Measurements from ENCODE around the gene NCOA5. TPM values are rescaled to one million over a fixed set of nuclear protein-coding genes. Genes with fewer than 3 reads are reported as not detected.

Gene NCOA5
- total and polyA plus RNA-seq, 10 donors: 14.3 to 33.2 (median 27.7) TPM

DNA sequence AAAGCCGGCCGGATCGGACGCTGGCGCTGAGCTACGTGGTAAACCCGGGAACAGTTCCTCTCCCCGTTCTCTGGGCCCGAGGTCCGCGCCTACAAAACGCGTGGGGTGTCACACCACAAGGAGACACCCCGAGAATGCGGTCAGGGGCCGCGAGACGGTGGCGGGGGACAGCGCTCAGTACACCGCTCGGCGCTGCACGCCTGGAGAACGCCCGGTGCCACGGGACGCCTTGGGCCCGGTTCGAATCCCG is 670 bp downstream of the NCOA5 start:
- Histone ChIP-seq H3K27ac (peak overlapping the region; percentile 96 to 99 (median 99)), H3K4me1 (peaks cover 41 to 60% (median 57%) of the 10 kb centered on the region in 6 donors), H3K36me3 (peaks cover 0 to 5% (median 0%) of the 10 kb centered on the region in 6 donors), H3K27me3 (replicated peaks in 1 of 7) (no peaks in the 10 kb centered on the region), H3K4me3 (peak overlapping the region; percentile 66 to 94 (median 74)), H3K9me3 (no peaks in the 10 kb centered on the region)
- intact Hi-C loops (cut with DNase I; ENCODE audit: low total_unique reads): loop anchor here (10.0 kb wide), 1 partner anchor 64 kb away; the partner anchor contains the start of gene SLC12A5
- WGBS, 5 donors: 0 to 1% (median 0%) methylated on average over 4 to 31 of the region's 31 CpGs
- DNase-seq: peak; percentile 93
- TF ChIP-seq POLR2A (IDR thresholded peaks at IDR 0.05) (no peak), POLR2AphosphoS5 (IDR thresholded peaks at IDR 0.05) (no peak)
- TF ChIP-seq, protein P1, sequence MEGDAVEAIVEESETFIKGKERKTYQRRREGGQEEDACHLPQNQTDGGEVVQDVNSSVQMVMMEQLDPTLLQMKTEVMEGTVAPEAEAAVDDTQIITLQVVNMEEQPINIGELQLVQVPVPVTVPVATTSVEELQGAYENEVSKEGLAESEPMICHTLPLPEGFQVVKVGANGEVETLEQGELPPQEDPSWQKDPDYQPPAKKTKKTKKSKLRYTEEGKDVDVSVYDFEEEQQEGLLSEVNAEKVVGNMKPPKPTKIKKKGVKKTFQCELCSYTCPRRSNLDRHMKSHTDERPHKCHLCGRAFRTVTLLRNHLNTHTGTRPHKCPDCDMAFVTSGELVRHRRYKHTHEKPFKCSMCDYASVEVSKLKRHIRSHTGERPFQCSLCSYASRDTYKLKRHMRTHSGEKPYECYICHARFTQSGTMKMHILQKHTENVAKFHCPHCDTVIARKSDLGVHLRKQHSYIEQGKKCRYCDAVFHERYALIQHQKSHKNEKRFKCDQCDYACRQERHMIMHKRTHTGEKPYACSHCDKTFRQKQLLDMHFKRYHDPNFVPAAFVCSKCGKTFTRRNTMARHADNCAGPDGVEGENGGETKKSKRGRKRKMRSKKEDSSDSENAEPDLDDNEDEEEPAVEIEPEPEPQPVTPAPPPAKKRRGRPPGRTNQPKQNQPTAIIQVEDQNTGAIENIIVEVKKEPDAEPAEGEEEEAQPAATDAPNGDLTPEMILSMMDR (IDR thresholded peaks at IDR 0.05 in 8 of 11, conservative IDR thresholded peaks at IDR 0.05 in 3 of 11): no peak

DNA sequence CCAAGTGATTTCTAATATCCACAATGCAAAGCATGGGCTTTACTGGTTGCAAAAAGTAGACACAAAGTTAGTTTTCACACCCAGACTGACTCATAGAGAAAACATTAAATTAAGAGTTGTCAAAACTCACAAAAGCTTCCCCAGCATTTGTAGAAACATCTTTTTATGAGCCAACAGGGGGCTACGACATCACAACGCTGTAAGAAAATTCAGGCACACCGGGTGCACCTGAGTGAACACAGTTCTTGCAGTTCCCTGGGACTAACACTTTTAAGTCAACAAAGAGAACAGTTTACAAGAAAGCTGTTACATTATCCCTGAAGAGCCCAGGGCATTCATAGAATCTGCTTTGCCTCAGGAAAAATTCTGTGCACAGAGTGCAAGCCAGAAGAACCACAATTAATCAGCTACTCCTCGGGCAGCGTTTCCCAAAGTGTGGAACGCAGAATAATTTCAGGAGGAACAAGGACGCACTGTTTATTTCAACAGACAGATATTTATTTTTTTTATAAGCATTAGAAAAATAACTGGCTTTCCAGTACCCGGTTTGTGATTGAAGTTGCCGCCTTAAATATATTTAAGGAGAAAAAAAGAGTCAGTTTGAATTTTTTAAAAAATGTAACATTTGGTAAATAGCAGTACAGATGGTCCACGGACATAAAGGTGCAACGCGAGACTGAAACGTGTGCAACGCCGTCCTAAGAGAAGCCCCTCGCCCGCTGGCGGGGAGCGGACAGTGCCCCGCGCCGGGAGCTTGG is 1.2 kb downstream of the NCOA5 start:
- Histone ChIP-seq H3K9me3 (no peaks in the 10 kb centered on the region), H3K27me3 (replicated peaks in 1 of 7) (no peaks in the 10 kb centered on the region), H3K4me3 (peak overlapping the region; percentile 66 to 94 (median 74)), H3K36me3 (peaks cover 0 to 5% (median 0%) of the 10 kb centered on the region in 6 donors), H3K4me1 (peaks cover 43 to 65% (median 62%) of the 10 kb centered on the region in 6 donors), H3K27ac (peak overlapping the region; percentile 96 to 99 (median 99))
- WGBS, 5 donors: 4 to 9% (median 6%) methylated on average over 22 of the region's 22 CpGs
- no peak for DNase-seq
- intact Hi-C loops (cut with DNase I; ENCODE audit: low total_unique reads): loop anchor here (10.0 kb wide), 1 partner anchor 64 kb away; the partner anchor contains the start of gene SLC12A5
- TF ChIP-seq, protein P1 (IDR thresholded peaks at IDR 0.05 in 8 of 11, conservative IDR thresholded peaks at IDR 0.05 in 3 of 11): no peak
- TF ChIP-seq POLR2AphosphoS5 (IDR thresholded peaks at IDR 0.05) (no peak), POLR2A (IDR thresholded peaks at IDR 0.05) (no peak)

DNA sequence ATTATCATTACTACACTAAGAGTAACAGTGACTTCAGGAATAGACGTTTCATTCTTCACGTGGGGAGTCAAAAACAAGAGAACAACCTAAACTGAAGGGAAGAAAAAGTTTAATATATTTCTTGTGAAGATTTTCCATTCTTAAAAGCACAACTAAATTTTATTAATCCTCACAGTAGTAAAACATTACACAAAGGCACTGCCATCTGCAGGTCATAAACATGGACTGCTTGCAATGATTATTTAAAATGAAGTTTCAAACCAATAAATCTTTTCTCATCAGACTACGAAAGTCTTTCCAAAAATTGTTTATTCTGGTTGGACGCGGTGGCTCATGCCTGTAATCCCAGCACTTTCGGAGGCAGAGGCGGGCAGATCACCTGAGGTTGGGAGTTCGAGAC is 2.6 kb downstream of the NCOA5 start:
- no peaks in the 10 kb centered on the region for H3K27me3 ChIP-seq (replicated peaks in 1 of 7)
- intact Hi-C loops (cut with DNase I; ENCODE audit: low total_unique reads): loop anchor here (10.0 kb wide), 1 partner anchor 62 kb away; the partner anchor contains the start of gene SLC12A5
- DNase-seq: no peak
- 65 to 74% (median 71%) methylated on average over 8 of the region's 8 CpGs for WGBS, 5 donors
- peaks cover 0 to 5% (median 0%) of the 10 kb centered on the region in 6 donors for H3K36me3 ChIP-seq
- H3K27ac ChIP-seq: no peak overlapping the region
- H3K4me3 ChIP-seq: no peak overlapping the region
- TF ChIP-seq, protein P1 (IDR thresholded peaks at IDR 0.05 in 8 of 11, conservative IDR thresholded peaks at IDR 0.05 in 3 of 11): peak in 5 of 11 experiments; percentile 6 to 34 (median 18)
- no peak for TF ChIP-seq POLR2AphosphoS5 (IDR thresholded peaks at IDR 0.05)
- H3K9me3 ChIP-seq: no peaks in the 10 kb centered on the region
- H3K4me1 ChIP-seq: peaks cover 46 to 79% (median 76%) of the 10 kb centered on the region in 6 donors

DNA sequence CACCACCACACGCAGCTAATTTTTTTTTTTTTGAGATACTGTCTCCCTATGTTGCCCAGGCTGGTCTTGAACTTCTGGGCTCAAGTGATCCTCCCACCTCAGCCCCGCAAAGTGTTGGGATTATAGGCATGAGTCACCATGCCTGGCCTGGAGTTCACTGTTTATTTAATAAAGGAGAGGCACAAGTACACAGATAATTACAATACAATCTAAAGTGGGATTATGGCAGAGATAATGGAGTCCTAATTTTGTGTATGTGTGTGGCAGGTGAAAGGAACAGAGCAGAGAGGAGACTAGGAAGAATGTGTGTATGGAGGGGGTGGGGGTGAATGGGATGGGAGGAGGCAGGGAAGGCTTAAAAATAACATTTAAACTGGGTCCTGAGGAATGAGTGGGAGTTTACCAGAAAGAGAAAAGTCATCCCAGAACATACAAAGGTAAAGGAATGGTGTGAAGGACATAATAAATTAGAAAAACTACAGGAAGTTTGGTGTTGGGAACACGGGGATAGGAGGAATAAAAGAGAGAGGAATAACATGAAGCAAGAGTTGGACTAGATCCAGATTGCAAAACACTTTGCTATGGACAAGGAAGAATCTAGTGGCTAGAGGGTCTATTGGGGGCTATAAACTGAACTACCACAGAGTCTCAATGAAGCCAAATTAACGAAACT is 4.4 kb downstream of the NCOA5 start:
- peaks cover 46 to 94% (median 85%) of the 10 kb centered on the region in 6 donors for H3K4me1 ChIP-seq
- no peaks in the 10 kb centered on the region for H3K27me3 ChIP-seq (replicated peaks in 1 of 7)
- TF ChIP-seq, protein P1 (IDR thresholded peaks at IDR 0.05 in 8 of 11, conservative IDR thresholded peaks at IDR 0.05 in 3 of 11): no peak
- no peak for TF ChIP-seq POLR2AphosphoS5 (IDR thresholded peaks at IDR 0.05)
- no peak for TF ChIP-seq POLR2A (IDR thresholded peaks at IDR 0.05)
- H3K27ac ChIP-seq: no peak overlapping the region
- no peak overlapping the region for H3K4me3 ChIP-seq
- no peaks in the 10 kb centered on the region for H3K9me3 ChIP-seq
- DNase-seq: no peak
- H3K36me3 ChIP-seq: peaks cover 0 to 5% (median 0%) of the 10 kb centered on the region in 6 donors
- WGBS, 5 donors: 66 to 80% (median 75%) methylated on average over 4 of the region's 4 CpGs
- intact Hi-C loops (cut with DNase I; ENCODE audit: low total_unique reads): loop anchor here (10.0 kb wide), 1 partner anchor 61 kb away; the partner anchor contains the start of gene SLC12A5
